IMR-90 (cell line): ENCODE data around the gene REG1A. TPM values are rescaled to one million over a fixed set of nuclear protein-coding genes. Genes with fewer than 3 reads are reported as not detected.

Experiments
- ATAC-seq: fragments of 200-7000 bp; cut with Tn5 transposase; 2 replicates; pipeline ENCODE4 v1.9.1; 2020; ENCODE audit warnings: low read depth, mild to moderate bottlenecking, moderate library complexity
- BruUV-seq: library from RNA; stranded (reverse); fragments of 400-500 nt; replicated peaks from 2 replicates; lab custom pipeline; 2021; lab: Mats Ljungman, UMichigan
- CTCF ChIA-PET: fragments of 300-600 bp; formaldehyde crosslinking; extraction: SDS; loops from one replicate; lab custom pipeline; 2021; ENCODE audit warnings: antibody characterized with exemption; lab: Yijun Ruan, JAX
- POLR2A ChIA-PET: fragments of 300-600 bp; sonication (Branson Sonifier 250); formaldehyde crosslinking; loops from one replicate; lab custom pipeline; 2022; ENCODE audit warnings: antibody characterized with exemption; ENCODE audit not compliant: unreplicated experiment; lab: Charles Lee
- DNase-seq: peaks from one replicate; pipeline ENCODE4 v3.0.0; 2013
- H2AFZ ChIP-seq: replicated peaks from 2 replicates; pipeline ENCODE3; 2013; ENCODE audit warnings: low read length, mild to moderate bottlenecking; ENCODE audit not compliant: poor library complexity
- H2AK5ac ChIP-seq: 2 replicates; pipeline ENCODE4 v1.6.1; 2013; ENCODE audit warnings: low read depth, low read length, inconsistent platforms
- H2AK9ac ChIP-seq: replicated peaks from 2 replicates; pipeline ENCODE3; 2013; ENCODE audit warnings: mild to moderate bottlenecking, low read depth, low read length, moderate library complexity; ENCODE audit not compliant: poor library complexity
- H2BK120ac ChIP-seq: 2 replicates; pipeline ENCODE4 v1.6.1; 2013; ENCODE audit warnings: low read depth, low read length, inconsistent platforms
- H2BK15ac ChIP-seq: 3 replicates; pipeline ENCODE4 v1.6.1; 2013; ENCODE audit warnings: low read depth, low read length, inconsistent platforms
- H2BK20ac ChIP-seq: 2 replicates; pipeline ENCODE4 v1.6.1; 2013; ENCODE audit warnings: low read depth, mild to moderate bottlenecking, inconsistent platforms, low read length, moderate library complexity
- H2BK5ac ChIP-seq: 2 replicates; pipeline ENCODE4 v1.6.1; 2013; ENCODE audit warnings: mild to moderate bottlenecking, low read depth, low read length, inconsistent platforms; ENCODE audit not compliant: poor library complexity, severe bottlenecking
- H3K14ac ChIP-seq: replicated peaks from 2 replicates; pipeline ENCODE4 v1.6.1; 2013; ENCODE audit warnings: low read depth, low read length, inconsistent platforms
- H3K18ac ChIP-seq: 2 replicates; pipeline ENCODE4 v1.6.1; 2013; ENCODE audit warnings: low read depth, low read length, control low read depth
- H3K23ac ChIP-seq: 2 replicates; pipeline ENCODE4 v1.6.1; 2013; ENCODE audit warnings: low read depth, low read length, inconsistent platforms
- H3K27ac ChIP-seq: 2 replicates; pipeline ENCODE4 v1.5.1; 2013; ENCODE audit warnings: mild to moderate bottlenecking, control low read depth, low read length; ENCODE audit not compliant: insufficient read depth
- H3K27me3 ChIP-seq: 2 replicates; pipeline ENCODE4 v1.6.1; 2013; ENCODE audit warnings: low read length; ENCODE audit not compliant: control insufficient read depth, insufficient read depth
- H3K36me3 ChIP-seq: 2 replicates; pipeline ENCODE4 v1.6.1; 2013; ENCODE audit warnings: low read length, mixed read lengths; ENCODE audit not compliant: control insufficient read depth, insufficient read depth
- H3K4ac ChIP-seq: 2 replicates; pipeline ENCODE4 v1.6.1; 2013; ENCODE audit warnings: low read depth, low read length, inconsistent platforms
- H3K4me1 ChIP-seq: 2 replicates; pipeline ENCODE4 v1.6.1; 2013; ENCODE audit warnings: low read length, mixed read lengths; ENCODE audit not compliant: control insufficient read depth, insufficient read depth
- H3K4me2 ChIP-seq: 2 replicates; pipeline ENCODE4 v1.6.1; 2013; ENCODE audit warnings: low read depth, mild to moderate bottlenecking, control low read depth, low read length, moderate library complexity
- H3K4me3 ChIP-seq: 2 replicates; pipeline ENCODE4 v1.5.1; 2013; ENCODE audit warnings: low read depth, mild to moderate bottlenecking, control low read depth, low read length, moderate library complexity; ENCODE audit not compliant: insufficient read depth
- H3K56ac ChIP-seq: 2 replicates; pipeline ENCODE4 v1.6.1; 2013; ENCODE audit warnings: low read length, inconsistent platforms; ENCODE audit not compliant: insufficient read depth; ENCODE audit errors: extremely low read depth
- H3K79me1 ChIP-seq, 2 experiments: 2 replicates each; pipeline ENCODE4 v1.6.1; 2013; ENCODE audit warnings: low read length in 2 of 2, inconsistent platforms in 1 of 2, low read depth in 1 of 2
- H3K9ac ChIP-seq: 2 replicates; pipeline ENCODE4 v1.6.1; 2013; ENCODE audit warnings: low read depth, low read length, control low read depth
- H3K9me1 ChIP-seq: 2 replicates; pipeline ENCODE4 v1.6.1; 2013; ENCODE audit warnings: low read length, inconsistent platforms; ENCODE audit not compliant: insufficient read depth
- H3K9me3 ChIP-seq: 2 replicates; pipeline ENCODE4 v1.6.1; 2013; ENCODE audit warnings: low read length; ENCODE audit not compliant: control insufficient read depth, insufficient read depth
- H4K20me1 ChIP-seq: 2 replicates; pipeline ENCODE4 v1.6.1; 2013; ENCODE audit warnings: low read length, inconsistent platforms; ENCODE audit not compliant: insufficient read depth
- H4K5ac ChIP-seq: 2 replicates; pipeline ENCODE4 v1.6.1; 2013; ENCODE audit warnings: mild to moderate bottlenecking, low read depth, low read length, control low read depth
- H4K8ac ChIP-seq, 2 experiments: 2 replicates each; pipeline ENCODE4 v1.6.1; 2013; ENCODE audit warnings: low read depth in 2 of 2, low read length in 2 of 2, control low read depth in 1 of 2, inconsistent platforms in 1 of 2
- H4K91ac ChIP-seq: 2 replicates; pipeline ENCODE4 v1.6.1; 2013; ENCODE audit warnings: low read depth, low read length, inconsistent platforms; ENCODE audit not compliant: insufficient read depth
- CEBPB ChIP-seq: IDR thresholded peaks from 2 replicates; pipeline ENCODE4 v1.6.1; 2012; ENCODE audit warnings: low read depth, low read length, improper control_type of control experiment
- CTCF ChIP-seq: conservative IDR thresholded peaks from 2 replicates; pipeline ENCODE4 v1.5.1; 2012; ENCODE audit warnings: mild to moderate bottlenecking, low read depth, low read length, improper control_type of control experiment
- ELK1 ChIP-seq: fragments of 150-350 bp; IDR thresholded peaks from 2 replicates; pipeline ENCODE4 v1.6.1; 2016; ENCODE audit warnings: low read depth, mild to moderate bottlenecking, low read length, moderate library complexity, borderline replicate concordance
- FOS ChIP-seq: fragments of 150-350 bp; IDR thresholded peaks from 2 replicates; pipeline ENCODE4 v1.6.1; 2016; ENCODE audit warnings: low read depth, low read length
- MAFK ChIP-seq: IDR thresholded peaks from 2 replicates; pipeline ENCODE4 v1.6.1; 2012; ENCODE audit warnings: low read depth, low read length, improper control_type of control experiment
- MAZ ChIP-seq: IDR thresholded peaks from 2 replicates; pipeline ENCODE4 v1.6.1; 2012; ENCODE audit warnings: low read depth, mild to moderate bottlenecking, low read length, improper control_type of control experiment, moderate library complexity, borderline replicate concordance
- MXI1 ChIP-seq: IDR thresholded peaks from 2 replicates; pipeline ENCODE4 v1.6.1; 2012; ENCODE audit warnings: low read depth, mild to moderate bottlenecking, low read length, moderate library complexity, borderline replicate concordance
- NFE2L2 ChIP-seq: fragments of 150-350 bp; IDR thresholded peaks from 2 replicates; pipeline ENCODE4 v1.6.1; 2016; ENCODE audit warnings: low read depth, mild to moderate bottlenecking, low read length
- RAD21 ChIP-seq: IDR thresholded peaks from 2 replicates; pipeline ENCODE4 v1.6.1; 2012; ENCODE audit warnings: low read length, improper control_type of control experiment
- RCOR1 ChIP-seq: IDR thresholded peaks from 2 replicates; pipeline ENCODE4 v1.6.1; 2012; ENCODE audit warnings: mild to moderate bottlenecking, low read length, improper control_type of control experiment; ENCODE audit not compliant: insufficient replicate concordance
- RFX5 ChIP-seq: IDR thresholded peaks from 2 replicates; pipeline ENCODE4 v1.8.0; 2012; ENCODE audit warnings: low read depth, mild to moderate bottlenecking, low read length, moderate library complexity
- SMC3 ChIP-seq: fragments of 150-350 bp; IDR thresholded peaks from 2 replicates; pipeline ENCODE4 v1.6.1; 2016; ENCODE audit warnings: low read depth, mild to moderate bottlenecking, antibody characterized with exemption, low read length, moderate library complexity
- USF2 ChIP-seq: fragments of 150-350 bp; IDR thresholded peaks from 2 replicates; pipeline ENCODE4 v1.6.1; 2017; ENCODE audit warnings: mild to moderate bottlenecking, antibody characterized with exemption, low read length, low read depth
- WGBS, 2 experiments: methylation state at CpG; one replicate each; pipeline versions ENCODE4 v1.1.5 to v1.1.7; 2013; ENCODE audit warnings: missing lambda C conversion rate in 2 of 2; ENCODE audit not compliant: insufficient read length in 1 of 2; ENCODE audit errors: extremely low coverage in 2 of 2; 5-methylcytosine and 5-hydroxymethylcytosine counted together
- dilution Hi-C: fragments of 300-500 bp; cut with HindIII; formaldehyde crosslinking; loops from one replicate; pipeline ENCODE4 v1.14.3; 2018; ENCODE audit warnings: low sequenced_read_pairs; ENCODE audit not compliant: unreplicated experiment
- in situ Hi-C: fragments of 300-500 bp; cut with MboI; formaldehyde crosslinking; loops from 3 replicates; pipeline ENCODE4 v1.14.3; 2019; ENCODE audit warnings: low sequenced_read_pairs, inconsistent platforms, mixed read lengths
- intact Hi-C: fragments of 100-400 bp; cut with micrococcal nuclease; formaldehyde crosslinking; loops from 2 replicates; pipeline ENCODE4 v1.10.0; 2022
- polyA plus RNA-seq, 3 experiments: library from polyadenylated mRNA; depleted of rRNA; stranded (reverse); fragments of >200 nt; gene quantifications; 2 replicates each; pipeline ENCODE4 v1.2.3, GENCODE V29; 2012; ENCODE audit warnings: low replicate concordance in 1 of 3
- total RNA-seq: library from RNA; depleted of rRNA; stranded (reverse); fragments of >200 nt; gene quantifications from 2 replicates; pipeline ENCODE4 v1.2.3, GENCODE V29; 2012

REG1A gene
- total and polyA plus RNA-seq, 2 of the 4 experiments (the other 2 are of a cell fraction), result not detected

DNA sequence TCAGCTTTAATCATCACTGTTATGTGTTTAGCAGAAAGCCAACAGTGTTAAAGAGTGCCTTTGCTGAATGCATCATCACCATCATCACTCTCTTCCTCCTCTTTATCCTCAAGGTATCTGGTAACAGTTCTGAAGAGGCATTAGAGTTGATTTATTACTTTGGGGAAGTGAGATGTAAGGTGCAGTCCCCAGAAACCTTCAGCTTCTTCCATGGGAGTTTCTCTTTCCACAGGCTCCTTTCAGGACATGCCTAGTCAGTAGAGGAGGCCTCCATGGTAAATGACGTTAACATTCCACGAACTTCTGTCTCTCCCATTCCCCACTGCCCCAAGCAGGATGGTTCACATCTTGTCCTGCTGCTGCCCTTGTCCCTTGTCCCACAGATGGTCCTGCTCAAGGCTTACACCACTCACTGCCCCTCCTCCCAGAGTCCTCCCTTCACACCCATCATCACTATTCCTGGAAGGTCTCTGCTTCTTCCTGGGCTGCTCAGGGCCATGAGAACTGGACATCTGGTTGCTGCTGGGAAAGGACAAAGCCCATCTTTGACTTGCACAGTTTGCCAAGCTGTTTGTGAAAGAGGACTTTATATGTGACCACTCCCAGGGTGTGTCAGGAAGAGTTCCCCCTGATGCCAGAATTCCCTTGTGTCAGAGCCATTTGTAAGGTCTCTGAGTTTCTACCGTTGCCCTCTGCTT lies 5.3 kb upstream of the REG1A start:
- Histone ChIP-seq H2BK15ac (no peak overlapping the region), H3K4me3 (no peak overlapping the region), H2BK20ac (no peak overlapping the region), H2AK9ac (no peak overlapping the region), H3K14ac (no peak overlapping the region), H3K18ac (no peak overlapping the region), H3K9me1 (no peaks in the 10 kb centered on the region), H2AK5ac (no peak overlapping the region), H4K91ac (no peak overlapping the region), H3K4ac (no peak overlapping the region), H3K23ac (no peak overlapping the region), H3K9ac (no peak overlapping the region), H2BK120ac (no peak overlapping the region), H3K36me3 (no peaks in the 10 kb centered on the region), H4K20me1 (no peaks in the 10 kb centered on the region), H4K5ac (no peak overlapping the region), H3K56ac (no peak overlapping the region), H3K27ac (no peak overlapping the region), H2BK5ac (no peak overlapping the region), H3K9me3 (peaks cover 3% of the 10 kb centered on the region; the same call in 1 of the 2 replicates), H3K4me1 (no peaks in the 10 kb centered on the region), H3K4me2 (no peak overlapping the region), H3K27me3 (no peaks in the 10 kb centered on the region), H4K8ac (no peak overlapping the region), H2AFZ (no peak overlapping the region), H3K79me1 (no peaks in the 10 kb centered on the region)
- ChIA-PET CTCF (interaction anchor here (1.0 kb wide), 1 partner anchor 39 kb away, joined by 3 read pairs; no protein-coding TSS in a partner anchor), POLR2A (no interaction called here)
- dilution Hi-C loops (no loop called here), intact Hi-C loops (no loop called here), in situ Hi-C loops (no loop called here)
- ATAC-seq, result no peak
- no TSS peak for BruUV-seq
- TF ChIP-seq MAZ, result no peak
- TF ChIP-seq CTCF, result no peak
- TF ChIP-seq RCOR1, result no peak
- TF ChIP-seq ELK1, result no peak
- no peak for TF ChIP-seq USF2
- TF ChIP-seq FOS, result no peak
- no peak for TF ChIP-seq RFX5
- no peak for TF ChIP-seq CEBPB
- no peak for TF ChIP-seq NFE2L2
- TF ChIP-seq SMC3, result no peak
- no peak for TF ChIP-seq MAFK
- TF ChIP-seq RAD21, result no peak
- TF ChIP-seq MXI1, result no peak
- DNase-seq, result no peak
- WGBS, 2 experiments, result 43% methylated on average over 2 of the region's 3 CpGs; no CpG with 5 or more reads in 1 of the 2 experiments
